ENCODE data around the gene MYO5A. TPM values are rescaled to one million over a fixed set of nuclear protein-coding genes. Genes with fewer than 3 reads are reported as not detected.

MYO5A gene
- total and polyA plus RNA-seq, 3 experiments from 2014 or later: 15.8 to 37.3 (median 31.0) TPM

DNA sequence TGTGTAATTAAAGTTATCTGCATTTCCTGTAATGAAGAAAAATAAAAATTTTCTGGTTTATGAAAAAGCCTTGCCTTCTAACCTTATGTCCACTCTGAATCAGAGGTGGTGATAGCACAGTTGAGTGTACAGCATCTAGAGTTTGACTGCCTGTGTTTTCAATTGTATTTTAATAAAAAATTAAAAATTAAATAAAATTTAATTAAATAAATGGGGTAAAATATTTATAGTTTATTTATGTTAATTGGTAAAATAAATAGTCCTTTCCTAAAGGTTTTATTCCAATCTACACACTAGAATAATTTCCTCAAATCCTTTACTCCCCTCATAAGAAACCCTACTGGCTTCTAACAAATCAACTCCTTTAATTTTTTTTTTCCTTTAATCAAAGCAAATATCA, 121.3 kb downstream of the MYO5A start:
- CTCF ChIA-PET: no interaction called here
- peak overlapping the region in 1 of 8 donors; percentile 35 for H3K27ac Mint-ChIP-seq
- H3K36me3 ChIP-seq (ENCODE audit: insufficient read depth, low read length): no peaks in the 10 kb centered on the region
- H3K4me1 Mint-ChIP-seq: no peaks in the 10 kb centered on the region
- H3K4me1 ChIP-seq (ENCODE audit: insufficient read depth, low read length): no peaks in the 10 kb centered on the region
- no peak for DNase-seq
- H3K27me3 ChIP-seq (ENCODE audit: insufficient read depth, low read length, poor library complexity, severe bottlenecking): no peaks in the 10 kb centered on the region
- H3K27ac ChIP-seq (ENCODE audit: low read depth, low read length): no peak overlapping the region
- H3K36me3 Mint-ChIP-seq: peaks cover 9 to 63% (median 21%) of the 10 kb centered on the region in 3 donors
- no peak overlapping the region for H3K4me3 Mint-ChIP-seq
- POLR2A ChIA-PET: no interaction called here
- no peak overlapping the region for H3K4me3 ChIP-seq (ENCODE audit: low read length)
- H3K9me3 ChIP-seq (ENCODE audit: low read length): no peaks in the 10 kb centered on the region
- no peaks in the 10 kb centered on the region for H3K9me3 Mint-ChIP-seq
- H3K27me3 Mint-ChIP-seq: no peaks in the 10 kb centered on the region

DNA sequence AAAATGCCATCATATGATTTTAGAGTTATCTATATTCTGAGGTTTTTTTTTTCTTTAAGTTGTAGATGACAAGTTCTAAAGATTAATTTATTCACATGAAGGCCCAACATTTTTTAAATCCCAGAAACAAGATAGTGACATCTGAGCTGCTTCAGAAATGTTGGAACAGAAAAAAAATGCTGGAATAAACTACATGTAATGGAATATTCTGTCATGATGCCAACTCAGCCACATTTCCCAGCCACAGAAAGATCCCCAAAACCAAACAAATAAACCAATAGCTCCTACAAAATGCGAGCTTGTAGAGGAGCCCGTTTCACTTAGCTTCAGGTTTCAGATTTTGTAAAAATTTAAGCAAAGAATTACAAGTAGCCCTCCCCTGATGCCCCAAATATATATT, 122.1 kb downstream of the MYO5A start:
- H3K36me3 Mint-ChIP-seq: peaks cover 9 to 66% (median 22%) of the 10 kb centered on the region in 3 donors
- CTCF ChIA-PET: no interaction called here
- POLR2A ChIA-PET: interaction anchor here (0.7 kb wide), 1 partner anchor 73 kb away, joined by 4 read pairs; no protein-coding TSS in a partner anchor
- peak overlapping the region in 1 of 8 donors; percentile 27 for H3K27ac Mint-ChIP-seq
- no peak overlapping the region for H3K27ac ChIP-seq (ENCODE audit: low read depth, low read length)
- no peaks in the 10 kb centered on the region for H3K27me3 ChIP-seq (ENCODE audit: insufficient read depth, low read length, poor library complexity, severe bottlenecking)
- H3K4me1 ChIP-seq (ENCODE audit: insufficient read depth, low read length): no peaks in the 10 kb centered on the region
- H3K9me3 Mint-ChIP-seq: no peaks in the 10 kb centered on the region
- H3K4me3 Mint-ChIP-seq: no peak overlapping the region
- no peaks in the 10 kb centered on the region for H3K4me1 Mint-ChIP-seq
- no peak for DNase-seq
- no peak overlapping the region for H3K4me3 ChIP-seq (ENCODE audit: low read length)
- no peaks in the 10 kb centered on the region for H3K27me3 Mint-ChIP-seq
- H3K9me3 ChIP-seq (ENCODE audit: low read length): no peaks in the 10 kb centered on the region
- H3K36me3 ChIP-seq (ENCODE audit: insufficient read depth, low read length): no peaks in the 10 kb centered on the region

DNA sequence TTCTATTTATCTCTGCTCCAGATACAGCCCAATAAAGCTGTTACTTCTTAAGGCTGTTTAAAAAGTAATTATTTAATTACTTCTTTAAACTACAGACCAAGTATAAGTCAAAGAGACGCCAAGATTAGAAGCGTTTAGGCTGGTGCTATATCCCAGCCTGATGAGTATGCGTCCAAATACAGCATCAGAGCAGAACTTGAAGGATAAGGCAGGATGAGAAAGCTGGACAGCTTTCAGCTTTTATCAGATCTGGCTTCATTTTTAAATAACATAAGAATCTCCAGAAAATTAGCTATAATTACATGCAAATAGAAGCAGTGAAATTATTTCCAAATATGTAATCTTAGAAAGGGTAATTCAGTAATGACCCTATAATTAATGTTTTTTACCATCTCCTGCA, 122.8 kb downstream of the MYO5A start:
- Mint-ChIP-seq H3K27me3 (no peaks in the 10 kb centered on the region), H3K36me3 (peaks cover 9 to 68% (median 22%) of the 10 kb centered on the region in 3 donors), H3K4me3 (no peak overlapping the region), H3K4me1 (no peaks in the 10 kb centered on the region), H3K9me3 (no peaks in the 10 kb centered on the region), H3K27ac (no peak overlapping the region)
- no peak for DNase-seq
- H3K4me1 ChIP-seq (ENCODE audit: insufficient read depth, low read length): no peaks in the 10 kb centered on the region
- CTCF ChIA-PET: no interaction called here
- no peak overlapping the region for H3K27ac ChIP-seq (ENCODE audit: low read depth, low read length)
- H3K27me3 ChIP-seq (ENCODE audit: insufficient read depth, low read length, poor library complexity, severe bottlenecking): no peaks in the 10 kb centered on the region
- H3K9me3 ChIP-seq (ENCODE audit: low read length): no peaks in the 10 kb centered on the region
- H3K4me3 ChIP-seq (ENCODE audit: low read length): no peak overlapping the region
- H3K36me3 ChIP-seq (ENCODE audit: insufficient read depth, low read length): no peaks in the 10 kb centered on the region
- POLR2A ChIA-PET: no interaction called here

DNA sequence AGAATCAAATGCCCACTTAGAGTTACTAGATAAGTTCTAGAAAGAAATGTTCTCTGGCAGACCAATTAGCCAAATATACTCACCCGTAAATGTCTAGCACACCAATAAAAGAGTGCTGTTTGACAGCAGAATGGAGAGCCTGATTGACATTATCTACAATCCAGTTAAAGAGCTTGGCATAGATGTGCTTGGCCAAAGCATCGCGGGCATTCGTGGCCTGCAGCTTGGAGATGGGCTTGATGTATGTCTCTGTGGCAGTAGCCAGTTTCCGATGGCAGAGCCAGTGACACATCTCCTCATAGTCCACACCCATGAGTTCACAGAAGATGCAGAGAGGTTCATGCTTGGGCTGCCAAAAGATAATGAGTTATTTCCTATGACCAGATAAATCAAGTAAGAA, 131.6 kb downstream of the MYO5A start:
- ChIA-PET CTCF (no interaction called here), POLR2A (no interaction called here)
- H3K4me1 ChIP-seq (ENCODE audit: insufficient read depth, low read length): no peaks in the 10 kb centered on the region
- H3K9me3 Mint-ChIP-seq: no peaks in the 10 kb centered on the region
- peak overlapping the region in 1 of 8 donors; percentile 15 for H3K27ac Mint-ChIP-seq
- no peak overlapping the region for H3K27ac ChIP-seq (ENCODE audit: low read depth, low read length)
- H3K4me1 Mint-ChIP-seq: no peaks in the 10 kb centered on the region
- H3K9me3 ChIP-seq (ENCODE audit: low read length): no peaks in the 10 kb centered on the region
- H3K27me3 ChIP-seq (ENCODE audit: insufficient read depth, low read length, poor library complexity, severe bottlenecking): no peaks in the 10 kb centered on the region
- no peaks in the 10 kb centered on the region for H3K27me3 Mint-ChIP-seq
- no peak overlapping the region for H3K4me3 ChIP-seq (ENCODE audit: low read length)
- DNase-seq: no peak
- H3K36me3 Mint-ChIP-seq: peaks cover 0 to 59% (median 27%) of the 10 kb centered on the region in 3 donors
- no peak overlapping the region for H3K4me3 Mint-ChIP-seq
- H3K36me3 ChIP-seq (ENCODE audit: insufficient read depth, low read length): peaks cover 5% of the 10 kb centered on the region

DNA sequence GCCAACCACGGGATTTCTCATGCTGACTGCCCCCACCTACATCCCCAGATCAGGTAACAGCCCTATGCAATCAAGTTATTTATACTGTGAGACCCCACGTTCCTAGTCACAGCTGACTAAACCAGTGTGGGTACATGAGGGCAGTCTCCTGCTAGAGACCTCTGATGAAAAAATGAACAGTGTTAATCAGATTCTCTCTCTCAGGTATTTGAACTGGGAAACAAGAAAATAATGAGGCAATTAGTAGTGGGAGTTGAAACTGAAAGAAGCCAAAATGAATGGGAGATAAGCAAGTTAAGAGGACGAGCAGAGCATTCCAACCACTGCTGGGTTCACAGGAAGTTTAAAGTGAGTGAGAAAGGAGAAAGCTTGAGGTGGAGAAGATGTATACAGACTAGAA, 134.6 kb downstream of the MYO5A start:
- Histone ChIP-seq H3K4me1 (ENCODE audit: insufficient read depth, low read length) (no peaks in the 10 kb centered on the region), H3K9me3 (ENCODE audit: low read length) (no peaks in the 10 kb centered on the region), H3K27ac (ENCODE audit: low read depth, low read length) (no peak overlapping the region), H3K27me3 (ENCODE audit: insufficient read depth, low read length, poor library complexity, severe bottlenecking) (no peaks in the 10 kb centered on the region), H3K36me3 (ENCODE audit: insufficient read depth, low read length) (peaks cover 5% of the 10 kb centered on the region), H3K4me3 (ENCODE audit: low read length) (no peak overlapping the region)
- ChIA-PET CTCF (interaction anchor here (1.7 kb wide), 1 partner anchor 19 kb away, joined by 4 read pairs; no protein-coding TSS in a partner anchor), POLR2A (no interaction called here)
- H3K27me3 Mint-ChIP-seq: no peaks in the 10 kb centered on the region
- peaks cover 0 to 68% (median 32%) of the 10 kb centered on the region in 3 donors for H3K36me3 Mint-ChIP-seq
- H3K27ac Mint-ChIP-seq: peak overlapping the region in 4 of 8 donors; percentile 1 to 75 (median 26)
- no peaks in the 10 kb centered on the region for H3K4me1 Mint-ChIP-seq
- H3K4me3 Mint-ChIP-seq: no peak overlapping the region
- DNase-seq: no peak
- H3K9me3 Mint-ChIP-seq: no peaks in the 10 kb centered on the region

DNA sequence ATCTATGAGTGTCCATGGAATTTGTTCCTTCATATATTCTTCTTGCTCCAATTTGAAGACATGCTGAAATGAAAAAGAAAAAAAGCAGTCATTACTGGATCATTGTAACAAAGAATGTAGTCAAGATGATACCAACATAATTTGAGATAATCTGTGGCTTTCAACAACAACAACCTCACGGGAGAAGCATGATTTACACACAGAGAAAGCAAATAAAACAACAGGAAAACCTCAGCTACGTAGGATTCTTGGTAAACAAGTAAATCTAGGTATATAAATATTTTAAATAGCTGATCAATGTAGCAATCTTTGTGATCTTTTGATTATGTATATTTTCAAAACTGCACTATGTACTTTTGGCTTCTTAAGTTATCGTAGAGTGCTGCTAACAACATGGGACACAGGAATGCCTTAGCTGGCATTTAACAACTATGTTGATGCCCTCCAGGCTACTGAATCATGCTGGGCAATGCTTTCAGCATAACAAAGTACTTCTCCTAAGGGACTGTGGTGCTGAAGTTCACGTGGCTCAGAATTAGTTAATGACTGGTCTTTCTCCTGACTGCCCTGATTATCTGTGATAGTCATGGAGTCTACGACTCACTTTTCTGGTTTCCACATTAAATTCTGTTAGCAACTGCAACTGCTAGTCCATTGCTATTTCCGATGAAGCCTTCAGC, 136.5 kb downstream of the MYO5A start:
- DNase-seq: no peak
- no peak overlapping the region for H3K4me3 Mint-ChIP-seq
- H3K4me1 Mint-ChIP-seq: no peaks in the 10 kb centered on the region
- H3K9me3 ChIP-seq (ENCODE audit: low read length): no peaks in the 10 kb centered on the region
- POLR2A ChIA-PET: no interaction called here
- H3K36me3 ChIP-seq (ENCODE audit: insufficient read depth, low read length): peaks cover 3% of the 10 kb centered on the region
- peak overlapping the region in 3 of 8 donors; percentile 39 to 74 (median 55) for H3K27ac Mint-ChIP-seq
- CTCF ChIA-PET: interaction anchor here (1.3 kb wide), 1 partner anchor 16 kb away, joined by 3 read pairs; no protein-coding TSS in a partner anchor
- no peak overlapping the region for H3K4me3 ChIP-seq (ENCODE audit: low read length)
- H3K27me3 ChIP-seq (ENCODE audit: insufficient read depth, low read length, poor library complexity, severe bottlenecking): no peaks in the 10 kb centered on the region
- H3K27ac ChIP-seq (ENCODE audit: low read depth, low read length): no peak overlapping the region
- H3K36me3 Mint-ChIP-seq: peaks cover 3 to 70% (median 26%) of the 10 kb centered on the region in 3 donors
- H3K4me1 ChIP-seq (ENCODE audit: insufficient read depth, low read length): no peaks in the 10 kb centered on the region
- no peaks in the 10 kb centered on the region for H3K9me3 Mint-ChIP-seq
- H3K27me3 Mint-ChIP-seq: no peaks in the 10 kb centered on the region

DNA sequence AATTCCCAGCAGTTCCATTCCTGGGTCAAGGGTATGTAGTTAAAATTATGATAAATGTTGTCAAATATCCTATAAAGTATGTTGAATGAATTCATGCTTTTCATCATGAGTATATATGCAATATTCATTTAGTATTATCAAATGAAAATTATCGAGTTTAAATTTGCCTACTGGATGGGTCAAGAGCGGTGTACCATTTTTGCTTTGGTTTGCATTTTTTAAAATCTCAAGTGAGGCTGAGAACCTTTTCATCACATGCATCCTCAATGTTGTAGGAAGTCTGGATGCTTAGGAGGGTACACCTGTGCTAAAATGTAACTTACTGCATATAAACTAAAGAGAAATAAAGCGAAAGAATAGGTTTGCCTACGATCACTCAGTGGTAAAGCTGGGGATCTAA, 137.6 kb downstream of the MYO5A start:
- Histone ChIP-seq H3K27me3 (ENCODE audit: insufficient read depth, low read length, poor library complexity, severe bottlenecking) (no peaks in the 10 kb centered on the region), H3K9me3 (ENCODE audit: low read length) (no peaks in the 10 kb centered on the region), H3K36me3 (ENCODE audit: insufficient read depth, low read length) (no peaks in the 10 kb centered on the region), H3K27ac (ENCODE audit: low read depth, low read length) (no peak overlapping the region), H3K4me1 (ENCODE audit: insufficient read depth, low read length) (no peaks in the 10 kb centered on the region), H3K4me3 (ENCODE audit: low read length) (no peak overlapping the region)
- CTCF ChIA-PET: no interaction called here
- Mint-ChIP-seq H3K27ac (peak overlapping the region in 1 of 8 donors; percentile 26), H3K36me3 (peaks cover 3 to 63% (median 22%) of the 10 kb centered on the region in 3 donors), H3K27me3 (no peaks in the 10 kb centered on the region), H3K9me3 (no peaks in the 10 kb centered on the region), H3K4me1 (no peaks in the 10 kb centered on the region), H3K4me3 (no peak overlapping the region)
- no peak for DNase-seq
- POLR2A ChIA-PET: no interaction called here

DNA sequence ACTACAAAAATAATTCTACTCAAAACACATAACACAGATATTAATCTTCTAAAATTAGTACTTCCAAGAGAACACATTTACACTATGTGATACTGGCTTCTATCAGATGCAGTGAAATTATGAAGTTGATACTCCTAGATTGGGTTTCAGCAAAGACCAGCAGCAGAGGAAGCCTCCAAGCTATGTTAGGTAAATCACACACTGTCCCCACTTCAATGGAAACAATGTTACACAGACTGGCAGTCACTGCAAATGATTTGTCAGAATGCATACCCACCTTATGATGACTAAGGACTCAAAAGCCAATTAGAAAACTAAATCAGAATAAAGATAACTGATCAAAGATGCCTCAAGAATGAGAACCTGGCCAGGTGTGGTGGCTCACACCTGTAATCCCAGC, 143.0 kb downstream of the MYO5A start:
- H3K27me3 Mint-ChIP-seq: no peaks in the 10 kb centered on the region
- no peaks in the 10 kb centered on the region for H3K4me1 ChIP-seq (ENCODE audit: insufficient read depth, low read length)
- ChIA-PET CTCF (no interaction called here), POLR2A (no interaction called here)
- H3K4me3 Mint-ChIP-seq: no peak overlapping the region
- no peak for DNase-seq
- H3K4me3 ChIP-seq (ENCODE audit: low read length): no peak overlapping the region
- H3K36me3 Mint-ChIP-seq: peaks cover 3 to 71% (median 20%) of the 10 kb centered on the region in 3 donors
- H3K9me3 Mint-ChIP-seq: no peaks in the 10 kb centered on the region
- H3K4me1 Mint-ChIP-seq: no peaks in the 10 kb centered on the region
- no peaks in the 10 kb centered on the region for H3K27me3 ChIP-seq (ENCODE audit: insufficient read depth, low read length, poor library complexity, severe bottlenecking)
- H3K36me3 ChIP-seq (ENCODE audit: insufficient read depth, low read length): peaks cover 8% of the 10 kb centered on the region
- peak overlapping the region in 1 of 8 donors; percentile 35 for H3K27ac Mint-ChIP-seq
- H3K27ac ChIP-seq (ENCODE audit: low read depth, low read length): no peak overlapping the region
- H3K9me3 ChIP-seq (ENCODE audit: low read length): no peaks in the 10 kb centered on the region
